Mucosa of rectum (tissue), 2 donors: ENCODE results near the gene TOGARAM2.

Experiments used
- H3K27ac ChIP-seq, 2 donors: one replicate each; pipeline ENCODE4 v1.7.0; 2013; ENCODE audit warnings: inconsistent platforms in 2 of 2, low read depth in 2 of 2, low read length in 2 of 2
- H3K27me3 ChIP-seq, 2 donors: one replicate each; pipeline ENCODE4 v1.7.0; 2013; ENCODE audit warnings: low read length in 2 of 2; ENCODE audit not compliant: control insufficient read depth in 2 of 2, insufficient read depth in 2 of 2
- H3K36me3 ChIP-seq, 2 donors: one replicate each; pipeline ENCODE4 v1.7.0; 2013; ENCODE audit warnings: low read length in 2 of 2; ENCODE audit not compliant: control insufficient read depth in 2 of 2, insufficient read depth in 2 of 2
- H3K4me1 ChIP-seq, 2 donors: one replicate each; pipeline ENCODE4 v1.7.0; 2013; ENCODE audit warnings: low read length in 2 of 2, mild to moderate bottlenecking in 1 of 2; ENCODE audit not compliant: control insufficient read depth in 2 of 2, insufficient read depth in 2 of 2
- H3K4me3 ChIP-seq, 2 donors: one replicate each; pipeline ENCODE4 v1.7.0; 2013; ENCODE audit warnings: low read length in 2 of 2
- H3K9ac ChIP-seq, 2 donors: one replicate each; pipeline ENCODE4 v1.7.0; 2013; ENCODE audit warnings: low read length in 2 of 2, low read depth in 1 of 2, mild to moderate bottlenecking in 1 of 2
- H3K9me3 ChIP-seq, 2 donors: one replicate each; pipeline ENCODE4 v1.7.0; 2013; ENCODE audit warnings: low read length in 2 of 2; ENCODE audit not compliant: control insufficient read depth in 2 of 2
- donor health status: healthy.
- donor health status: Normal muscosa, but diverticular disease.

The TOGARAM2 gene

GRCh38 chr2:29035016-29035745, 54.1 kb downstream of the TOGARAM2 start:
- H3K4me3 ChIP-seq, result no peak overlapping the region
- H3K4me1 ChIP-seq, result no peaks in the 10 kb centered on the region

GRCh38 chr2:29039718-29040480, 58.8 kb downstream of the TOGARAM2 start:
- Histone ChIP-seq H3K9ac (no peak overlapping the region), H3K36me3 (no peaks in the 10 kb centered on the region), H3K4me1 (no peaks in the 10 kb centered on the region), H3K27ac (no peak overlapping the region), H3K4me3 (no peak overlapping the region), H3K9me3 (no peaks in the 10 kb centered on the region), H3K27me3 (no peaks in the 10 kb centered on the region)

More at GRCh38 chr2:29035016-29035745, 54.1 kb downstream of the TOGARAM2 start:
- H3K9me3 ChIP-seq, result no peaks in the 10 kb centered on the region
- H3K36me3 ChIP-seq, result no peaks in the 10 kb centered on the region
- no peak overlapping the region for H3K9ac ChIP-seq
- H3K27me3 ChIP-seq, result no peaks in the 10 kb centered on the region
- H3K27ac ChIP-seq, result no peak overlapping the region

GRCh38 chr2:29040552-29040951, 59.5 kb downstream of the TOGARAM2 start:
- Histone ChIP-seq H3K4me1 (no peaks in the 10 kb centered on the region), H3K27ac (no peak overlapping the region), H3K9ac (no peak overlapping the region), H3K27me3 (no peaks in the 10 kb centered on the region), H3K9me3 (no peaks in the 10 kb centered on the region), H3K36me3 (no peaks in the 10 kb centered on the region), H3K4me3 (no peak overlapping the region)

GRCh38 chr2:29041161-29041660, 60.1 kb downstream of the TOGARAM2 start:
- H3K9ac ChIP-seq, result no peak overlapping the region
- H3K9me3 ChIP-seq, result no peaks in the 10 kb centered on the region
- no peaks in the 10 kb centered on the region for H3K4me1 ChIP-seq
- H3K36me3 ChIP-seq, result no peaks in the 10 kb centered on the region
- H3K27ac ChIP-seq, result no peak overlapping the region
- no peaks in the 10 kb centered on the region for H3K27me3 ChIP-seq
- no peak overlapping the region for H3K4me3 ChIP-seq

- no peak overlapping the region for H3K4me3 ChIP-seq
- no peaks in the 10 kb centered on the region for H3K9me3 ChIP-seq
- H3K9ac ChIP-seq, result no peak overlapping the region
- H3K27me3 ChIP-seq, result no peaks in the 10 kb centered on the region
- H3K4me1 ChIP-seq, result no peaks in the 10 kb centered on the region
- no peak overlapping the region for H3K27ac ChIP-seq
- H3K36me3 ChIP-seq, result no peaks in the 10 kb centered on the region
Measured at GRCh38 chr2:29042561-29043075, 61.5 kb downstream of the TOGARAM2 start.

- Histone ChIP-seq H3K36me3 (no peaks in the 10 kb centered on the region), H3K27ac (no peak overlapping the region), H3K27me3 (no peaks in the 10 kb centered on the region), H3K4me3 (no peak overlapping the region), H3K9me3 (no peaks in the 10 kb centered on the region), H3K9ac (no peak overlapping the region), H3K4me1 (no peaks in the 10 kb centered on the region)
Measured at GRCh38 chr2:29044459-29044858, 63.4 kb downstream of the TOGARAM2 start.

- Histone ChIP-seq H3K4me1 (no peaks in the 10 kb centered on the region), H3K4me3 (no peak overlapping the region), H3K36me3 (no peaks in the 10 kb centered on the region), H3K27me3 (no peaks in the 10 kb centered on the region), H3K27ac (no peak overlapping the region), H3K9me3 (no peaks in the 10 kb centered on the region), H3K9ac (no peak overlapping the region)
Measured at GRCh38 chr2:29046321-29046720, 65.2 kb downstream of the TOGARAM2 start.

- Histone ChIP-seq H3K27me3 (no peaks in the 10 kb centered on the region), H3K4me3 (no peak overlapping the region), H3K4me1 (no peaks in the 10 kb centered on the region), H3K9ac (no peak overlapping the region), H3K9me3 (no peaks in the 10 kb centered on the region), H3K36me3 (no peaks in the 10 kb centered on the region), H3K27ac (no peak overlapping the region)
Measured at GRCh38 chr2:29047083-29047845, 66.2 kb downstream of the TOGARAM2 start.

- no peaks in the 10 kb centered on the region for H3K9me3 ChIP-seq
Measured at GRCh38 chr2:29050591-29050990, 69.5 kb downstream of the TOGARAM2 start.

More at GRCh38 chr2:29050591-29050990, 69.5 kb downstream of the TOGARAM2 start:
- Histone ChIP-seq H3K27ac (no peak overlapping the region), H3K9ac (no peak overlapping the region), H3K4me3 (no peak overlapping the region), H3K36me3 (no peaks in the 10 kb centered on the region), H3K27me3 (no peaks in the 10 kb centered on the region), H3K4me1 (no peaks in the 10 kb centered on the region)
